GM19238 (cell line): ENCODE measurements around the gene PLCH2.

Experiments
- DNase-seq: peaks from one replicate; pipeline ENCODE4 v3.0.0; 2011; ENCODE audit warnings: low spot score; ENCODE audit not compliant: insufficient read length

PLCH2 gene, protein sequence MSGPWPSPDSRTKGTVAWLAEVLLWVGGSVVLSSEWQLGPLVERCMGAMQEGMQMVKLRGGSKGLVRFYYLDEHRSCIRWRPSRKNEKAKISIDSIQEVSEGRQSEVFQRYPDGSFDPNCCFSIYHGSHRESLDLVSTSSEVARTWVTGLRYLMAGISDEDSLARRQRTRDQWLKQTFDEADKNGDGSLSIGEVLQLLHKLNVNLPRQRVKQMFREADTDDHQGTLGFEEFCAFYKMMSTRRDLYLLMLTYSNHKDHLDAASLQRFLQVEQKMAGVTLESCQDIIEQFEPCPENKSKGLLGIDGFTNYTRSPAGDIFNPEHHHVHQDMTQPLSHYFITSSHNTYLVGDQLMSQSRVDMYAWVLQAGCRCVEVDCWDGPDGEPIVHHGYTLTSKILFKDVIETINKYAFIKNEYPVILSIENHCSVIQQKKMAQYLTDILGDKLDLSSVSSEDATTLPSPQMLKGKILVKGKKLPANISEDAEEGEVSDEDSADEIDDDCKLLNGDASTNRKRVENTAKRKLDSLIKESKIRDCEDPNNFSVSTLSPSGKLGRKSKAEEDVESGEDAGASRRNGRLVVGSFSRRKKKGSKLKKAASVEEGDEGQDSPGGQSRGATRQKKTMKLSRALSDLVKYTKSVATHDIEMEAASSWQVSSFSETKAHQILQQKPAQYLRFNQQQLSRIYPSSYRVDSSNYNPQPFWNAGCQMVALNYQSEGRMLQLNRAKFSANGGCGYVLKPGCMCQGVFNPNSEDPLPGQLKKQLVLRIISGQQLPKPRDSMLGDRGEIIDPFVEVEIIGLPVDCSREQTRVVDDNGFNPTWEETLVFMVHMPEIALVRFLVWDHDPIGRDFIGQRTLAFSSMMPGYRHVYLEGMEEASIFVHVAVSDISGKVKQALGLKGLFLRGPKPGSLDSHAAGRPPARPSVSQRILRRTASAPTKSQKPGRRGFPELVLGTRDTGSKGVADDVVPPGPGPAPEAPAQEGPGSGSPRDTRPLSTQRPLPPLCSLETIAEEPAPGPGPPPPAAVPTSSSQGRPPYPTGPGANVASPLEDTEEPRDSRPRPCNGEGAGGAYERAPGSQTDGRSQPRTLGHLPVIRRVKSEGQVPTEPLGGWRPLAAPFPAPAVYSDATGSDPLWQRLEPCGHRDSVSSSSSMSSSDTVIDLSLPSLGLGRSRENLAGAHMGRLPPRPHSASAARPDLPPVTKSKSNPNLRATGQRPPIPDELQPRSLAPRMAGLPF (N-terminal part only)

DNA sequence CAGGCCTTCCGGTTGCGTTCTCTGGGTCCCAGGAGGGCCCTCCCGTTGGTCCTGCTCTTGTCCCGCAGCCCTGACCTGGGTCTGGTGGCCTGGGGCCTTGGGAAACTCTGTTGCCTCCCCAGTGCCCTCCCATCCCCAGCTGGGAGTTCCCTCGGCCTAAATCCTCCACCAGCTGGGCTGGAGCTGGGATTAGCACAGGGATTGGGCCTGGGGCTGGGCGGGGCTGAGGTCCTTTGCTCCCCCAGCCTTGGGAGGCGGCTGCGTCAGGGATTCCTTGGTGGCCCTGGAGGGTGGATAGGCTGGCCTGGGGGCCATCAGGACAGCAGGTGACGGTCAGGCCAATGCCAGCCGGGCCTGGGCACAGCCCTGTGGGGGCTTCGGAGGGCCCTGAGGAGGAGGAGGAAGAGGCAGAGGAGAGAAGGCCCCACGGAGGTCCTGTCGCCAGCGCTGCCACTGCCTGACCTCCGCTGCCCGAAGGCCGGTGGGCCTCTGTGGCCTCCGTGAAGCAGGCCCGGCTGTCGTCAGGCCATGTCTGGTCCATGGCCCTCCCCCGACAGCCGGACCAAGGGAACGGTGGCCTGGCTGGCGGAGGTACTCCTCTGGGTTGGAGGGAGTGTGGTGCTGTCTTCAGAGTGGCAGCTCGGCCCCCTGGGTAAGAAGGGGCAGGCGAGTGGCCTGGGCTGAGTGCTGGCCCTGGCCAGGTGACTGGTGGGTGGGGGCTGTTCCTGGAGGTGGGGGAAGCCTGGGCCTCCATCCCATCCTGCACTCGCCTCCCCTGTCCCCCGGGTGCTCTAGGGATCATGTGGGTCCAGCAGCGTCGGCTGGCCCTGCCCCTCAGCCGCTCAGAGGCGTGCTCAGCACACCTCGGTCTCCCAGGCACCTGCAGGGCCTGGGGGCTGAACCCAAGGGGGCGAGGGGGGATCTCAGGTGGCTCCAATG lies at the start of gene PLCH2:
Gene PLCH2, plus strand, starts transcription at position 229 of the 939 bp plus-strand sequence. Its CDS starts 300 bp downstream, at position 529.
- DNase-seq, result no peak

DNA sequence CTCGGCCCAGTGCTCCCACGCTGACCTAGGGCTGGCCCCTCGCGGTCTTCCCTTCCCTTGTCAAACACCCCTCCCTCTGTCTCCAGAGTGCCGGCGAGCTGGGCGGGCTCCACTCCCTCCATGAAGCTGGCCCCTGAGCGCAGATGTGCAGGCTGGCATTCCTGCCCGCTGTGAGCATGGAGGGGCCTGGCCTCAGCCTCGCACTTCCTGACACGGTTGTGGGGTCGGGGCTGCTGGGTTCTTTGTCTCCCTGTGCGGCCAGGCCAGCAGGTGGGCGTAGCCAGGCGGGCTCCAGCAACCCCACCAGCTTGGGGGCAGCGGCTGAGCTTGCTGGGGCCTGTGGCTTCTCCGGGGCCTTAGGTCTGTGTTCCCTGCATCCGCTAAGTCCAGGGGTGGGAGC lies 49.5 kb upstream of the PLCH2 start:
- DNase-seq, result no peak

DNA sequence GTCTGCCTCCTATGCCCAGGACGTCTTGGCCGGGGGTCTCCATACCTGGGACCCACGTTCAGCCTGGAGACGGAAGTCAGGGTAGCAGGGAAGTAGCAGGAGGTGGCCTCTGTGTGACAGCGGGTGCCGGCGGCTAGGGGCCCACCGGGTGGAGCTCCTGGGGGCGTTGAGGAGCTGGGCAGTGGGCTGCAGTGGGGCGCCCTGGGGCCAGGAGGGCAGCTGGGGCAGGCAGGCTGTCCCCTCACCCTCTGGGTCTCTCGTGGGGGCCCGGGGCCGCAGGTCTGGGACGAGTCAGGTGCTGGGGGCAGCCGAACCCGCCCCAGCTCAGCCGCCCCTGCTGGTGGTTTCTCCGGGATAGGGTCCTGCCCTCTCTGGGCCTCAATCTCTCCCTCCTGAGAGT lies 49.0 kb upstream of the PLCH2 start:
- DNase-seq, result no peak

- no peak for DNase-seq
Observed at GRCh38 chr1:2427976-2428375, 48.1 kb upstream of the PLCH2 start.

DNA sequence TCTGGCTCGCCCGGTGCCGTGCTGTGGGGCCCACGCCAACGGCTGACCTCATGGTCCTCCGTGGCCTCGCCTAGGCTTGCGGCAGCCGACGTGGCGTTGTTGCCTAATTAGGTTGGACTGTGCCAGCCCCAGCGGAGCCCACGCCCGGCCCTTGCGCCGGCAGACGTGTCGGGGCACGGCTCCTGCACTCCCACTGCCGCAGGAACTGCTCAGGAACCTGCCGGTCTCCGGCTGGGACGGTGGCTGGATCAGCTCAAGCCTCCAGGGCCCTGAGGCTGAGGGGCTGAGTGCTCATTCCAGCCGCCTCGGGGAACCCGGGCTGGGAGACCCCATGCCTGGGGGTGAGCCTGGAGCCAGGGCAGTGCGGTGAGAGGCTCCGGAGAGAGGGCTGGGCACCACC lies 47.6 kb upstream of the PLCH2 start:
- no peak for DNase-seq

DNA sequence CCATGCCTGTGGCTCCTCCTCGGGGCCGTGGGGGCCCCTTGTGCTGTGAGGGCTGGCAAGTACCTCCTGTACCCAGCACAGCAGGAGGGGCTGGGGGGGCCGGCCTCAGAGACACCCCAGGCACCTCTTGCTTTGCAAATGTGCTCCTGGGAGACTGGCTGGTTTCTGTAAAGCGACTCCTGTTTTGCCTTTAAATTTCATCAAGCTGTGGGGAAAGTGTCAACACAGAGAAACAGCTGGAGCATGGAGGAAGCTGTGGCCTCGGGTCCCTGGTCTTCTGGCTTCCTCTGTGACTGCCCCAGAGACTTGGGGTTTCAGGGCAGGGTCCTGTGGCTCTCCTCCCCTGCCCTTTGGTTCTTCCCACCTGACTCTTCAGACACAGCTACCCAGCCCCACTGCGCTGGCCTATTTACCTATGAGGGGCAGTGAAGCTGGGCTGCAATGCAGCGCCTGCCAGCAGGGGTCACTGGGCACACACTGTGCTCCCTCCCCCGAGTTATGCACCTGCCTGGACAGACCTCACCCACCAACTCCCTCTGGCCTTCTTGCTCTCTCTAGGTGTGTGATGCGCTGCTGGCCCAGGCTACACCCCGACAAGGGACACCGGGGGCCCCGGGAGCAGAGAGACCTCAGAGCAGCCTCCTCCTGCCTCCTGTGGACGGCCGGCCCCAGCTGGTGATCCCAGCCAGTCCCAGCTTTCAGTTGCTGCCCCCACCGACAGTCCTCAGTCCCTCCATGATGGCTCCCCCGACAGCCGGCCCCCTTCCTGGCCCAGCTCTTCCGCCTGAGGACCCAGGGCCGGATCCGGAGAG lies 46.1 kb upstream of the PLCH2 start:
- DNase-seq, result no peak

GRCh38 chr1:2430592-2430973 lies 45.5 kb upstream of the PLCH2 start:
- DNase-seq, result no peak

GRCh38 chr1:2431103-2431502 lies 45.0 kb upstream of the PLCH2 start:
- DNase-seq, result no peak

GRCh38 chr1:2431518-2431917 lies 44.6 kb upstream of the PLCH2 start:
- DNase-seq, result no peak

DNA sequence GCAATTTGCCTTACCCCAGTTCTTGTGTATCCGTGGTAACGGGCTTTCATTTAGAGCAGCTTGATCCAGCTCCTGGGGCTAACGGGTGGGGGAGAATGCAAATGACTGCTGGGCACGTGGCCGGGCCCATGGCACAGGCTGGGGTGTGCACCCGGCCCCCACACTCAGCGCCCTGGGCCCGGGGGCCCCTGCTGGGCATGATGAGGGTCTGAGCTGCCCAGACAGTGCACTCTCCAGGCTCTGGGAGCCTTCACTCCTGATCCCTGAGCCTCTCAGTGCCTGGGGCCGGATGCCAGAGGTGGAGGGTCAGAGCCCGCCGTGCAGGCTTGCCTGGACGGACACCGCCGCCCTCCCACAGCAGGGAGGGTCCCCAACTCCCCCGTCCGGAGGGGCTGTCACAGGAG lies 43.6 kb upstream of the PLCH2 start:
- no peak for DNase-seq

DNA sequence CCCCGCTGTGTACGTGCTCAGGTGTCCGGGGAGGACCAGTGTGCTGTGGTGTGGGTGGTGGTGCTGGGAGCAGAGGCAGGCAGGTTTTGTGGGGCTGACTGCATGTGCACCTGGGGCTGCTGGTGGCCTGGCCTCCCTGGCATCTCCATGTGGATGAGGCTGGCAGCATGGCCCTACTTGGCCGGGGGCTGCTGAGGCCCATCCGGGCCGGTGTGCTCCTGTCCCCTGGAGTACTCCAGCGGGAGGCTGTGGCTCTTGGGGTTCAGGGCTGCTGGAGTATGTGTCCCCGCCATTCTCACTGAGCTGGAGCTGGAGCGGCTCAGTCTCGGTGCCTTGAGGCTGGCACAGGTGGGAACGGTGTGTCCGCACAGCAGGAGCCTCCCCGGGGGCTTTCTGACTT lies 42.9 kb upstream of the PLCH2 start:
- DNase-seq, result no peak

- no peak for DNase-seq
Observed at GRCh38 chr1:2433936-2434655, 42.0 kb upstream of the PLCH2 start.

DNA sequence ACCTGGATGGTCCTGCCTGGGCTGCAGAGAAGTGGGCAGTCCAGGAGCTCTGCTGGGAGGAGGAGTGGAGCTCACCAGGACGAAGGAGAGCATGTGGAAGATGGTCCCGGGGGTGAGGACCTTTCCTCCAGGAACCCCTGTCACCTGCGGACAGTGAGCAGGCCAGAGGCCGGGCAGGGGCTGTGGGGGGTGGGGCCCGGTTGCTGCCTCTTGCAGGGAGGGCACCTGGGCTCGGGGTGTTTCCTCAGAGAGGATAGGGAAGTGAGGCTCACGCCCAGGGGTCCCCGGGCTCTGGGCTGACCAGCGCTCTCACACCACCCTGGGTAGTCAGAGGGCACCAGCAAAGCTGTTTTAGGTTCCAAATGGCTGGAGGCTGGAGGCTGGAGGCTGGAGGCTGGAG lies 41.0 kb upstream of the PLCH2 start:
- DNase-seq, result no peak

DNA sequence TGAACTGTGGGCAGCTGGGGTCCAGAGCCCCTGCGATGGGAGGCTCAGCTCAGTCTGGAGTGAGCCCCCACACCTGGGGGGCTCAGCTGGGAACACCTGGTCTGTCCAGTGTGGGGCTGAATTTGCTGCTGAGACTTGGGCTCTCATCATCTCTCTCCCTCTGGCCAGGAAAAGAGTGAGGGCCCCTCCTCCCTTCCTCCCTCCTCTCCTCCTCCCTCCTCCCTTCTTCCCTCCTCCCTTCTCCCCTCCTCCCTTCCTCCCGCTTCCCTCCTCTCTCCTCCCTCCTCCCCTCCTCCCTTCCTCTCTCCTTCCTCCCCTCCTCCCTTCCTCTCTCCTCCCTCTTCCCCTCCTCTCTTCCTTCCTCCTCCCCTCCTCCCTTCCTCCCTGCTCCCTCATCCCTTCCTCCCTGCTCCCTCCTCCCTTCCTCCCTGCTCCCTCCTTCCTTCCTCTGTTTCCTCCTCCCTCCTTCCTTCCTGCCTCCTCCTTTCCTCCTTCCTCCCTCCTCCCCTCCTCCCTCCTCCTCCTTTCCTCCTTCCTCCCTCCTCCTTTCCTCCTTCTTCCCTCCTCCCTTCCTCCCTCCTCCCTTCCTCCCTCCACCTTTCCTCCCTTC lies 40.2 kb upstream of the PLCH2 start:
- DNase-seq, result no peak

- no peak for DNase-seq
Observed at GRCh38 chr1:2436876-2437275, 39.2 kb upstream of the PLCH2 start.

DNA sequence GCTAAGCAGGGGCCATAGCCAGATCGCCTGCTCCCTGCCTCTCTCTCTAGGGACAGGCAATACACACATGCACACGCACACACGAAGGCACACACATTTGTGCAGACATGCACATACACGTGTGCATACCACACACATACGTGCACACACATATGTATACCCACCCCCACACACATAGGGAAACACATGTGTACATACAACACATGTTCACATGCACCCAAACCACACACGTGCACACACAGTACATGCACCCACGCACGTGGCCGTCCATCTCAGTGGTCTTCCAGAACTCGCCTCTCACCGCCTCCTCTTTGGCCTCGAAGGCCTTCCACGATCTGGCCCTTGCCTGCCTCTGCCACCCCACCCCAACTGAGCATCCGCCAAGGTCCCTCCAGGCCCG lies 38.5 kb upstream of the PLCH2 start:
- no peak for DNase-seq

GRCh38 chr1:2438038-2438437 lies 38.1 kb upstream of the PLCH2 start:
- DNase-seq, result no peak

GRCh38 chr1:2438641-2439040 lies 37.4 kb upstream of the PLCH2 start:
- no peak for DNase-seq

- no peak for DNase-seq
Observed at GRCh38 chr1:2439369-2439768, 36.7 kb upstream of the PLCH2 start.
